GM18909 (cell line): ENCODE results near the gene TRIM29.

ENCODE experiments used
- ATAC-seq: cut with Tn5 transposase; IDR thresholded peaks from one replicate; pipeline ENCODE4 v1.9.1; 2021; ENCODE audit warnings: mild to moderate bottlenecking; ENCODE audit not compliant: unreplicated experiment, poor library complexity

Gene TRIM29

DNA sequence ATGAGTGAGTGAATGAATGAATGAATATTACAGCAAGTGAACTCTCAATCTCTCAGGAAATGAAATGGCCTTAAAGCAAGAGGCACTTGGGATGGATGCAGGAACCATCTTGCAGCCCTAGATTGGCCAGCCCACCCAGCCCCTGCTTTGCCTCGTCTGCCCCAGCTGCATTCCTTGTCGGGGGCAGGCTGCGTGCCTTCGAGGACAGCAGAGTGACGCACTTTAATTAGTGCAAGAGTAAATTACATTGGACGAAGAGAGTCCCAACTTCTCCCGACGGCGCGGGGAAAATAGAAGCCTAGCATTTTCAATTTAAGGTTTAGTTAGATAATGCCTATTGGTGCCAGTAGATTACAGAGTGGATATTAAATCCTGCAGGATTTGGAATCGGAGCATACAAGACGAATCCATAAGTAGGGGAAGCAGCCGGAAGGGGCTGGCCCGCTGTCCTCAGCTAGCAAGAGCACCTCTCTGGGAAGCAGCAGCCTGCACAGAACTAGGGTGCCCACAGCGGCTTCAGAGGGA is 33.8 kb downstream of the TRIM29 start:
- no peak for ATAC-seq

GRCh38 chr11:120102864-120103122 is 35.1 kb downstream of the TRIM29 start:
- no peak for ATAC-seq

GRCh38 chr11:120102050-120102863 is 35.7 kb downstream of the TRIM29 start:
- no peak for ATAC-seq

- ATAC-seq: no peak
These were observed 39.4 kb downstream of the TRIM29 start for GRCh38 chr11:120098503-120099020.

DNA sequence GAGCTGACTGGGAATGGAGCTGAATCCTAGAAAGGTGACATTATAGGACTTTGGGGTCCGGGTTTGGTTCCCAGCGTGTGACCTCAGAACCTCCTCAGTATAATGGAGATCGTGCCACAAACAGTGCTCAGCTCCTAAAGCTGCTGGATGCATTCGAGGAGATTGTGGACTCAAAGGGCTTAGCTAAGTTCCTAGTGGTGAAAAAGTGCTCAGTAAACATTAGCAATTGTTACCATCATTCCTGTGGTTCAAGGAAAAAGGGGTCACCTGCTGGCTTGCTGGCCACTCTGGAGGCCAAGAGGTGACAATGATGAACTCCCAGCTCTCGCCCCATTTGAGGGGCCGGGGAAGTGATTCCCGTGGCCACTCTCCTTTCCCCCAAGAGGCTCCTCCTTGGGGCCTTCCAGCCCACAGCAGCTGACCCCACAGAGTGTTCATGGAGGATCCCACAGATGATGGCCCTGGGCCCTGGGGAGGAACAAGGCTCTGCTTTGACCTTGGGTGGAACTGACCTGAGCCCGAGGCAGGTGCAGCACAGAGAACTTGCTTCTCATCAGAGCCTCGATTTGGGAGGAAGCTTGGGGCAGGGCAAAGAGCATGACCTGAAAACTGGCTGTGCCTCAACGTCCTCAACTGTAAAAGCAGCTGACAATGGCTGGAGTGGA is 40.1 kb downstream of the TRIM29 start:
- ATAC-seq: no peak

DNA sequence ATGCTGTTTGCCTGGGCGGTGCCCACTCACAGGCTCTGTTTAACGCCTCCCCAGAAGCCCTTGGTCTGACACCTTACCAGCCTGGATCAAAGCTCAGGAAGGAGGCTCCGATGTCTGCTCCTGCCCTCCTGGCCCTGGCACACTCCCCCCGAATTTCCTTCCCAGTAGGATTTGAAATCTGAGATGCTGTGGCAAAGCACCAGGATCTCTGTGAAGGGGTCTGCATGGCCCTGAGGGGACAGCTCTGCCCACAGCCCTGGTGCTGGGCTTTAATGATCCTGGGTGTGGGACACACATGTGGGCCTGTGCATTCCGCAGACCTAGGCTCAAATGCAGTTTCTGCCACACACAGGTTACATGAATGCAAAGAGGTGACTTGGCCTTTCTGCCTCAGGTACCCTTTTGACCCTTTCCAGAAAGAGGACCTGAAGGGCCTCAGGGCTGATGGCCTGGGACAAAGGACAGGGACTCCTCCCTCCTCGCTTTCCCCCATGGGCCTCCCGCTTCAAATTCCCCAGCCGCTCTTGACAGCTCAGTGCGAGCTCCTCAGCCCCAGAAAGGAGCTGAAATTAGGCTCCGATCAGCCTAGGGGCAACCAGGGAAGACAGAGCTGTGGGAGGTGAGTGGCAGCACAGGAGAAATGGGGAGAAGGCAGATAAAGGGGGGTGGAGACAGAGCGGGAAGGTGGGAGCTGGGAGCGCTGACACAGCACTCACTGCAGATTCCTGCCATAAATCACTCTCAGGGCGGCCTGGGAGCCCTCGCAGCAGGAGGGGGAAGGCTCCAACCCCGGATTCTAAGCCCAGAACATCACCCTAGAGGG is 41.3 kb downstream of the TRIM29 start:
- ATAC-seq: no peak

DNA sequence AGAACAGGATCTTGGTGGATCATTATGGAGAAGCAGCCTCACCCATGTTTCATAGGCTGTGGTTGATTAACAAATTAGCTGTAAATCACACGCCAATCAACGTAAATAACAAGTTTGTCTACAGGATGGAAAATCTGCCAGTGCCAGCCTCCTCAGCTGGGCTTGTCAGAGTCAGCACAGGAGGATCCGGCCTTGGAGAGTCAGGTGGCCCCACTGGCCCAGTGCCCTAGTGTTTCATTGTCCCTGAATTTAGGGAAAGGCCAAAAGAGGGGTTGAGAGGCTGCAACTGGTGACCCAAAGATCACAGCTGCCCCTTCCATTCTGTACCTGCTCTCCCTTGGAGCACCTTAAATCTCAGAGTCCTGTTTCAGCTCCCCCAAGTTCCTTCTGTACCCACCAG is 42.4 kb downstream of the TRIM29 start:
- ATAC-seq: no peak

DNA sequence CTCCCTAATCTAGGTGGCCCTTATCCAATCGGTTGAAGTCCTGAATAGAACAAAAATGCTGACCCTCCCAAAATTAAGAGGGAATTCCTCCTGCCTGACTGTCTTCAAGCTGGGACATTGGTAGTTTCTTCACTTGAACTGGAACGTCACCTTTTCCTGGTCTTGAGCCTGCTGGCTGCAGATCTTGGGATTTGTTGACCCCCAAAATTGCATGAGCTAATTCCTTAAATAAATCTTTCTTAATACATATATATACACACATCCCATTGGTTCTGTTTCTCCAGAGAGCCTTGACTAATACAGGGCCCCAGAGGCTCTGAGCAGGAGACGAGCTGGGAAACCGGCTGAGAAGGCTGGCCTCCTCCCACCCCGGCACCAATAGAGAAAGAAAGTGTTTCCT is 46.2 kb downstream of the TRIM29 start:
- ATAC-seq: no peak

GRCh38 chr11:120091121-120091520 is 46.8 kb downstream of the TRIM29 start:
- no peak for ATAC-seq

DNA sequence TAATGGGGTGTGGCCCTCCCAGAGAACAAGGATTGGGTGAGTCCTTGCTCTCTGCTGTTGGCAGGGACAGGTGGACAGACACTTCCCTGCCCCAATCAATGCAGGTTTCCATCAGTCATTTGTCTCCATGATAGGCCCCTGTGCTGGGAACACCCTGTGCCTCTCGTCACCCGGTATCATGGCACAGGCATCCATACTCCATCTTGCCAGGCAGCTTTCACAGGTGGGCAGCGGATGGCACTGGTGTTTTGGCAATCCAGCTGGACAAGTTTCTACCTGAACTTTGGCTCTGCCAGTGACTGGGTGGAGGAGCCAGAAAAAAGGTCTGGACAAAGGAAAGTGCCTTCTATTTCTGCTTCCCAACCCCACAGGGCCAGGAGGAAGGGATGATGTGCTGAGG is 47.5 kb downstream of the TRIM29 start:
- no peak for ATAC-seq

- ATAC-seq: no peak
These were observed 48.6 kb downstream of the TRIM29 start for GRCh38 chr11:120089036-120090001.

- ATAC-seq: no peak
These were observed 49.9 kb downstream of the TRIM29 start for GRCh38 chr11:120088056-120088455.

DNA sequence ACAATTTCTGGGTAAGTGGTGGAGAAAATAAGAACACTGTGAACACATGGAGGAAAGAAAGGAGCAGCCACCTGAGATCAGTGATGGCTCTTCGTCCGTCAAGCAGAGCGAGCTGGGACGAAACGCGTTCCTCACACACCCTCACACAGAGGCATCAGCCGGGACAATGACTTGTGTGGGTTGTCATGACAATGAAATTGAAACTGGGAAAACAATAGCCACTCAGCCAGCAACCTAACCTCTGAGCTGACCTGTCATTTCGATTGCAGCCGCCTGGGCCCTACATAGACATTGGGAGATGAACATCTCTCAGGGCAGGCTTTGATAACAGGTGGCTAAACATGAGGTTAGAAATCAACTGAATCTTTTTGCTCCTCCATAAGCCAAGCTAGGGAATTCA is 51.3 kb downstream of the TRIM29 start:
- no peak for ATAC-seq

DNA sequence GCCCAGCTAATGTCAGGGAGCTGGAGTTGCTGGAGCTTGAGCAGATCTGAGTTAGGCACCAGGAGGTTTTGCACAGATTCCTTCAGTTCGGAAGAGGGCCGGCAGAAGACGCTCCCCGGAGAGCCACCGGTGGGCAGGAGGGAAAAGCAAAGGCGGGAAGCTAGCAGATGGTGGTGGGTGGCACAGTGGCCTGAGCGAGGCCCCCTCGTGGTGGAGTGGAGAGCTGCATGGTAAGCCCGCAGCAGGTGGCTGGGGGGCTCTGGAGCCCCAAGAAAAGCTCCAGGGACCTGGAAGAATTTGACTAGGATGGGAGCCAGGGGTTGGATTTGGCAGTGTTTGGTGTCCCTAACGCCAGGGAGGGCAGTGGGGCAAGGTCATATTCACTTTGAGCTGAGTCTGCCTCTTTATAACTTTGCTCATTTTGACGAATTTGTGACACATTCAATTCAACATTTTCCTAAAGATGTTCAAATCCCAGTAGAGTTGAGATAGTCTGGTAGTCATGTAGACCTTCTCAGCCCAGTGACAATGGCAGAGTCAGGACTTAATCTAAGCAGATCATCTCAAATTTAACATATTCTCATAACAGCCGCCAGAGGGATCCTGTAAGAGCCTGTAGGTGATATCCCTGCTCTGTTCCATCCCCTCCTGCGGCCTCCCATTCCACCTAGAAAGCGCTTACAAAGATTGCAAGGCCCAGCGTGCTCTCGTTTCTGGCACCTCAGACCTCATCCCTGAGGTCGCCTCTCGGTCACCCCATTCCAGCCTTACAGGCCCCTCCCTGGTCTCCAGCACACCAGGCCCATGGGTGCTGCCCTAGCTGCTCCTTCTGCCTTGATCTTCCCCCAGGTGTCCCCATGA is 57.9 kb downstream of the TRIM29 start:
- ATAC-seq: no peak

DNA sequence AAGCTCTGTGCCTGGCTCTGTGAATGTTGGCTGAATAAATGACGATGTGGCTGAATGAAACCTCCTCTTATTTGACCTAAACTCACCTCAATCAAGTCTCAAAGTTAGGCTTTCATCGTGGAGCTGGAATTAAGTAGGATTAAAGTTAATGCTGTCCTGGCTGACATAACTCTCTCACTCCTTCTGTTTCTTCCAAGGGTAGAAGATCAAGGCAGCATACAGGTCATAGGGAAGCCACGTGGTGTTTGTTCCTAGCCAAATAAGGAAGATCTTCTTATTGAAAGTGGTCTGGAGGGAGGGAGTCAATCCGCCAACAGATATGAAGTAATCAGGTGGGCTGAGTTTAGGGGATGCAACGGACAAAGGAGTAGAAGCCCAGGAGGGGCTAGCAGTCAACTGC is 59.5 kb downstream of the TRIM29 start:
- no peak for ATAC-seq

- no peak for ATAC-seq
These were observed 63.8 kb downstream of the TRIM29 start for GRCh38 chr11:120074076-120074475.

- ATAC-seq: no peak
These were observed 64.7 kb downstream of the TRIM29 start for GRCh38 chr11:120073196-120073595.

- ATAC-seq: no peak
These were observed 69.8 kb downstream of the TRIM29 start for GRCh38 chr11:120068114-120068573.
